KMS-11 (cell line): ENCODE data around the gene PTGES2.
"Not testable (repeated sequence)": the region's sequence is repeated elsewhere in the genome, so short reads cannot be mapped to it uniquely, and the experiment has no call there.

Experiments
- H2AFZ ChIP-seq: fragments of 200-600 bp; sonication (generic); 2 replicates; pipeline ENCODE4 v1.6.1; 2016; ENCODE audit warnings: antibody characterized with exemption, mixed run types, low read depth
- H3K27ac ChIP-seq: fragments of 200-600 bp; sonication (generic); 2 replicates; pipeline ENCODE4 v1.6.1; 2016; ENCODE audit warnings: mild to moderate bottlenecking, mixed run types
- H3K27me3 ChIP-seq: fragments of 200-600 bp; sonication (generic); 2 replicates; pipeline ENCODE4 v1.6.1; 2017; ENCODE audit warnings: mild to moderate bottlenecking, low read depth, mixed run types, moderate library complexity; ENCODE audit not compliant: insufficient read depth
- H3K36me3 ChIP-seq: fragments of 200-600 bp; sonication (generic); 2 replicates; pipeline ENCODE4 v1.6.1; 2017; ENCODE audit warnings: mild to moderate bottlenecking, mixed run types; ENCODE audit not compliant: insufficient read depth
- H3K4me1 ChIP-seq: fragments of 200-600 bp; sonication (generic); 2 replicates; pipeline ENCODE4 v1.6.1; 2016; ENCODE audit warnings: mild to moderate bottlenecking, low read depth, mixed run types; ENCODE audit not compliant: poor library complexity, severe bottlenecking
- H3K4me2 ChIP-seq: fragments of 200-600 bp; sonication (generic); 2 replicates; pipeline ENCODE4 v1.7.0; 2016; ENCODE audit warnings: mild to moderate bottlenecking, mixed run types
- H3K4me3 ChIP-seq: fragments of 200-600 bp; sonication (generic); IDR thresholded peaks from 2 replicates; pipeline ENCODE4 v1.6.1; 2017; ENCODE audit warnings: low read depth, low read length, mixed read lengths; ENCODE audit not compliant: insufficient read depth
- H3K79me2 ChIP-seq: fragments of 200-600 bp; sonication (generic); 2 replicates; pipeline ENCODE4 v1.6.1; 2016; ENCODE audit warnings: low read depth, mixed run types; ENCODE audit not compliant: insufficient read depth
- H3K9ac ChIP-seq: fragments of 200-600 bp; sonication (generic); 2 replicates; pipeline ENCODE4 v1.6.1; 2016; ENCODE audit warnings: mild to moderate bottlenecking, mixed run types
- H4K20me1 ChIP-seq: fragments of 200-600 bp; sonication (generic); 2 replicates; pipeline ENCODE4 v1.6.1; 2016; ENCODE audit warnings: mild to moderate bottlenecking, mixed run types; ENCODE audit not compliant: insufficient read depth
- TF ChIP-seq, protein P1 (sequence below): fragments of 200-600 bp; sonication (generic); conservative IDR thresholded peaks from 2 replicates; pipeline ENCODE4 v1.6.1; 2017; ENCODE audit warnings: low read depth, mild to moderate bottlenecking, antibody characterized with exemption, low read length, moderate library complexity, mixed read lengths

The PTGES2 gene

DNA sequence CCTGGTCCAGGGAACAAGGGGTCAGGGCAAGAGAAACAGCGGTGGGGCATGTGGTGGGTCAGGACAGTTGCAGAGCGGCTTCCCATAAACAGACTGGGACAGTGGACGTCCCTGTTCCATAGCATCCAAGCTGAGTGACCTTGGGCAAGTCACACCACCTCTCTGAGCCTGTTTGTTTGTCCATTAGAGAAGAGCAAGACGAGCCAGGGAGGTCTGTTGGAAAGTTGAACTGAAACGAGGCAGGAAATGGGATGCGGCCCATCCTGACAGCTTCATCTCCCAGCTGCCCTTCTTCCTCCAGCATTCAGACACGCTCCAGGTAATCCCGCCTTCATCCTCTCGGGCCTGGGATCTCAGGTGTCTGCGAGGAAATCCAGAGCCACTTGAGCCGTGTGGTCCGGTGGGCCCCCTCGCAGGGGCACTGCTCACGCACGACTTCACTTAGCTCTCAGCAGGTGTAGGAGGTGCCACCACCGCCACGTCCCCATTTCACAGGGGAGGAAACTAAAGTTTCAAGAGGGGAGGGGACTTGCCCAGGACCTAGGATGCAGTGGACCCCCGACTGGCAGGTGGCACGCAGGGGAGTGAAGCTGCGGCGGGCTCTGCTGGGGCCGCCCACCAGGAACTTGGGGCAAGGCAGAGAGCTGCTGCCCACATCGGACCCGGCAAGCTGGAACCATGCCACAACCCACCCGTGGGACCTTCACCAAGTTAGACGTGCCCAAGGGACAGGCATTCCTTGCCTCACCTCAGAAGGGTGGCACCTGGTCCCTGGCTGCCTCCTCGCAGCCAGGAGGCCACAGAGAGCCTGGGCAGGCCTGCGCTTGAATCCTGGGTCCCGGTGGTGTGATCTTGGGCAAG lies 13.0 kb downstream of the PTGES2 start:
- peaks cover 26% of the 10 kb centered on the region for H3K4me1 ChIP-seq
- H3K27ac ChIP-seq, result no peak overlapping the region; the same call in 1 of the 2 replicates
- H3K4me3 ChIP-seq, result no peak overlapping the region
- H2AFZ ChIP-seq, result no peak overlapping the region
- H3K36me3 ChIP-seq, result no peaks in the 10 kb centered on the region
- TF ChIP-seq, protein P1, sequence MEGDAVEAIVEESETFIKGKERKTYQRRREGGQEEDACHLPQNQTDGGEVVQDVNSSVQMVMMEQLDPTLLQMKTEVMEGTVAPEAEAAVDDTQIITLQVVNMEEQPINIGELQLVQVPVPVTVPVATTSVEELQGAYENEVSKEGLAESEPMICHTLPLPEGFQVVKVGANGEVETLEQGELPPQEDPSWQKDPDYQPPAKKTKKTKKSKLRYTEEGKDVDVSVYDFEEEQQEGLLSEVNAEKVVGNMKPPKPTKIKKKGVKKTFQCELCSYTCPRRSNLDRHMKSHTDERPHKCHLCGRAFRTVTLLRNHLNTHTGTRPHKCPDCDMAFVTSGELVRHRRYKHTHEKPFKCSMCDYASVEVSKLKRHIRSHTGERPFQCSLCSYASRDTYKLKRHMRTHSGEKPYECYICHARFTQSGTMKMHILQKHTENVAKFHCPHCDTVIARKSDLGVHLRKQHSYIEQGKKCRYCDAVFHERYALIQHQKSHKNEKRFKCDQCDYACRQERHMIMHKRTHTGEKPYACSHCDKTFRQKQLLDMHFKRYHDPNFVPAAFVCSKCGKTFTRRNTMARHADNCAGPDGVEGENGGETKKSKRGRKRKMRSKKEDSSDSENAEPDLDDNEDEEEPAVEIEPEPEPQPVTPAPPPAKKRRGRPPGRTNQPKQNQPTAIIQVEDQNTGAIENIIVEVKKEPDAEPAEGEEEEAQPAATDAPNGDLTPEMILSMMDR, result no peak
- H3K9ac ChIP-seq, result no peak overlapping the region
- H4K20me1 ChIP-seq, result no peaks in the 10 kb centered on the region
- H3K4me2 ChIP-seq, result no peak overlapping the region; the same call in 1 of the 2 replicates
- H3K27me3 ChIP-seq, result no peaks in the 10 kb centered on the region
- H3K79me2 ChIP-seq, result no peaks in the 10 kb centered on the region

DNA sequence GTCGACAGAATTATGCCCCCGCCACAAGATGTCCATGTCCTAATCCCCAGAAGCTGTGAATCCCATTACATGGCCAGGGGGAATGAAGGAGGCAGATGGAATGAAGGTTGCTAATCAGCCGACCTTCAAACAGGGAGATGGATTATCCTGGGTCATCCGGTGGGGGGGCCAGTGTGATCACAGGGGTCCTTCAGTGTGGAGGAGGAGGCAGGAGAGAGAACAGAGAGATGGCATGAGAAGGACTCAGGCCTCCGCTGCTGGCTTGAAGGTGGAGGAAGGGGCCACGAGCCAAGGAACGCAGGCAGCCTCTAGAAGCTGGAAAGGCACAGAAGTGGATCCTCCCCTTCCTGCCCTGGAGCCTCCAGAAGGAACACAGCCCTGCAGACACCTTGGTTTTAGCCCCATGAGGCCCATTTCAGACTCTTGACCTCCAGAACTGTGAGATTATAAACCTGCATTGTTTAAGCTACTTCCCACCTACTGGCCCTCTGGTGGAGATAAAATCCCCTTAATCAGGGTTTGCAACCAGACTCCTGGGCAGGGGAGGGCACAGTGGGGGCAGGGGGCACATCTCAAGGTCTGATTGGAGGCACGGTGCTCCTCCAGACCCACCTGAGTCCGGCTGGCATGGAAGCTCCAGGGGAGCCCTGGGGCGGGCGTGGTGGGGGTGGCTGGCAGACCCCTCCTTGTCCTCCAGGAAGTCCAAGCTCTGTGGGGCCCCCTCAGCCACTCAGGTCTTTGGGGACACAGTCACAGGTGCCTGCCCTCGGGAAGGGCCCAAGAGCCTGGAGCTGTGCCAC lies 13.8 kb downstream of the PTGES2 start:
- no peak overlapping the region for H3K4me2 ChIP-seq
- H3K27me3 ChIP-seq, result no peaks in the 10 kb centered on the region
- H3K4me1 ChIP-seq, result peaks cover 26% of the 10 kb centered on the region
- H3K4me3 ChIP-seq, result no peak overlapping the region
- no peak overlapping the region for H2AFZ ChIP-seq
- H3K27ac ChIP-seq, result no peak overlapping the region
- no peaks in the 10 kb centered on the region for H3K36me3 ChIP-seq
- no peaks in the 10 kb centered on the region for H3K79me2 ChIP-seq
- TF ChIP-seq, protein P1, result no peak
- H3K9ac ChIP-seq, result no peak overlapping the region
- H4K20me1 ChIP-seq, result no peaks in the 10 kb centered on the region

DNA sequence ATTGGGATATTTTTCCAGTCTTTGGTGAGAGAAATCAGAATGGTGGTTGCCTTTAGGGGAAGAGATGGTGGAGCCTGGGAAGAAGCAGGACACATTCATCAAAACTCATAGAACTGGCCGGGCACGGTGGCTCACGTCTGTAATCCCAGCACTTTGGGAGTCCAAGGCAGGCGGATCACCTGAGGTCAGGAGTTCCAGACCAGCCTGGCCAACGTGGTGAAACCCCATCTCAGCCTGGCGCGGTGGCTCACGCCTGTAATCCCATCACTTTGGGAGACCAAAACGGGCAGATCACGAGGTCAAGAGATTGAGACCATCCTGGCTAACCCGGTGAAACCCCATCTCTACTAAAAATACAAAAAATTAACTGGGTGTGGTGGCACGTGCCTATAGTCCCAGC lies 15.8 kb downstream of the PTGES2 start:
- not testable (repeated sequence) for H3K27me3 ChIP-seq, H3K79me2 ChIP-seq, H3K9ac ChIP-seq, H3K4me3 ChIP-seq, H3K36me3 ChIP-seq, H3K27ac ChIP-seq, H2AFZ ChIP-seq, H3K4me2 ChIP-seq, H4K20me1 ChIP-seq
- H3K4me1 ChIP-seq, result peaks cover 19% of the 10 kb centered on the region

DNA sequence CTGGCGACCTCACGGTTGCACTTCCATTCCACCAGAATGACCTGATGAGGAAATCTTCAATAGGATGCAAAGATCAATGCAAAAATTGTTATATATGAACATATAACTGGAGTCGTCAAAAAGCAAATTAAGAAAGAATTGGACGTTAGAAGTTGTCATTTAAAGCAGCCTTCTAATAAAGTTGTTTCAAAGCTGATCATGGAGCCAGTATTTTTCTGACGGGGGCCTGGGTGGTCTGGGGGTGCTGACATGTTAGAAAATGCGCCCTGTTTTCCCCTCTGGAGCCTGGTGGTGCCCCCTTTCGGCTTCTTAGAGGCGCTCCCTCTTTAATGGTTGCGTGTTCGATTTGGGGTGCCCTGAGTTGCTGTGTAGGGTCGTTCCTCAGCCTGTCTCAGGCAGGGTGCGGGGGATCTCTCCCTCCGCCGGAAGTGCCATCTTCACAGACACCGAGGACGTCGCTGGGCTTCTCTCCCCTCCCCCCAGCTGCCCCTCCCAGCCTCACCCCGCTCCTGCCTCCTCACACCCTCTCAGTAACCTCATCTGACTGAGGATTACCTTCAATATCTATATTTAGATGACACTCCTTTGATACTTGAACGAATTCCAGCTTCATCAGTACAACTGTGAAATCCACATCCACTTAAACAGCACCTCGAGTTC lies 18.3 kb downstream of the PTGES2 start:
- Histone ChIP-seq H3K27me3 (no peaks in the 10 kb centered on the region), H3K4me2 (no peak overlapping the region), H2AFZ (no peak overlapping the region), H3K27ac (no peak overlapping the region), H4K20me1 (no peaks in the 10 kb centered on the region), H3K79me2 (no peaks in the 10 kb centered on the region), H3K4me3 (no peak overlapping the region), H3K36me3 (no peaks in the 10 kb centered on the region), H3K9ac (no peak overlapping the region), H3K4me1 (peaks cover 4% of the 10 kb centered on the region)
- TF ChIP-seq, protein P1, result no peak
